Fibroblast of villous mesenchyme (primary cell): ENCODE results near the gene PSD2. TPM values are rescaled to one million over a fixed set of nuclear protein-coding genes. Genes with fewer than 3 reads are reported as not detected.

ENCODE experiments used
- DNase-seq: peaks from one replicate; pipeline ENCODE4 v3.0.0-alpha.2; 2010; ENCODE audit warnings: low read depth
- H3K4me3 ChIP-seq: 2 replicates; pipeline ENCODE4 v1.5.1; 2011; ENCODE audit warnings: low read depth, mild to moderate bottlenecking, low read length
- total RNA-seq: library from RNA; depleted of rRNA; stranded (reverse); fragments of >200 nt; gene quantifications from 2 replicates; pipeline ENCODE4 v1.2.3, GENCODE V29; 2012
- TF ChIP-seq, protein P1 (sequence below): IDR thresholded peaks from 2 replicates; pipeline ENCODE4 v1.5.1; 2012; ENCODE audit warnings: low read depth, mild to moderate bottlenecking, low read length; ENCODE audit not compliant: insufficient read depth

PSD2 gene
- total RNA-seq, 1 donor, result not detected

DNA sequence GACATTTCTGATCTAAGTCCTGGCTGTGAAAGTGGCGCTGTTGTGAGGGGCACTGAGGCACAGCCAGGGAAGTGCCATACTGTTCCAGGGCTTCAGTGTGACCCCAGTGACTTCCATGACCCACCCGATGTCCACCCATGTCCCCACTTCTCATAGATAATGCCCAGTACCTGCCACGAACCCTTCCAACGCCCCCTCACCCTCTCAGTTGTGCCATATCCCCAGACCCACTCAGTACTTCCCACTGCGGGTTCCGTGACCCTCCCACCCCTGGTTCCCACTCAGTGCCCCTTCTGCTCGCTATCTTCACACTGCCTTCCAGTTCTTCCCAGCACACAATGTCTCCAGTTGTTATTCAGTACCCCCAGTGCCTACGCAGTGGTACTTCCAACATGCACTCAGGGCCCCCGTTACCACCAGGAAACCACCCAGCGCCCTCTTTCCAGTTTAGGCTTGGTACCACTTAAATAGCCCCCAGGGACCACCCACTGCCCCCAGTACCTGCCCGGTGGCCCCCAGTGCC, 30.7 kb upstream of the PSD2 start:
- H3K4me3 ChIP-seq, result no peak overlapping the region
- TF ChIP-seq, protein P1, sequence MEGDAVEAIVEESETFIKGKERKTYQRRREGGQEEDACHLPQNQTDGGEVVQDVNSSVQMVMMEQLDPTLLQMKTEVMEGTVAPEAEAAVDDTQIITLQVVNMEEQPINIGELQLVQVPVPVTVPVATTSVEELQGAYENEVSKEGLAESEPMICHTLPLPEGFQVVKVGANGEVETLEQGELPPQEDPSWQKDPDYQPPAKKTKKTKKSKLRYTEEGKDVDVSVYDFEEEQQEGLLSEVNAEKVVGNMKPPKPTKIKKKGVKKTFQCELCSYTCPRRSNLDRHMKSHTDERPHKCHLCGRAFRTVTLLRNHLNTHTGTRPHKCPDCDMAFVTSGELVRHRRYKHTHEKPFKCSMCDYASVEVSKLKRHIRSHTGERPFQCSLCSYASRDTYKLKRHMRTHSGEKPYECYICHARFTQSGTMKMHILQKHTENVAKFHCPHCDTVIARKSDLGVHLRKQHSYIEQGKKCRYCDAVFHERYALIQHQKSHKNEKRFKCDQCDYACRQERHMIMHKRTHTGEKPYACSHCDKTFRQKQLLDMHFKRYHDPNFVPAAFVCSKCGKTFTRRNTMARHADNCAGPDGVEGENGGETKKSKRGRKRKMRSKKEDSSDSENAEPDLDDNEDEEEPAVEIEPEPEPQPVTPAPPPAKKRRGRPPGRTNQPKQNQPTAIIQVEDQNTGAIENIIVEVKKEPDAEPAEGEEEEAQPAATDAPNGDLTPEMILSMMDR, result no peak
- no peak for DNase-seq

DNA sequence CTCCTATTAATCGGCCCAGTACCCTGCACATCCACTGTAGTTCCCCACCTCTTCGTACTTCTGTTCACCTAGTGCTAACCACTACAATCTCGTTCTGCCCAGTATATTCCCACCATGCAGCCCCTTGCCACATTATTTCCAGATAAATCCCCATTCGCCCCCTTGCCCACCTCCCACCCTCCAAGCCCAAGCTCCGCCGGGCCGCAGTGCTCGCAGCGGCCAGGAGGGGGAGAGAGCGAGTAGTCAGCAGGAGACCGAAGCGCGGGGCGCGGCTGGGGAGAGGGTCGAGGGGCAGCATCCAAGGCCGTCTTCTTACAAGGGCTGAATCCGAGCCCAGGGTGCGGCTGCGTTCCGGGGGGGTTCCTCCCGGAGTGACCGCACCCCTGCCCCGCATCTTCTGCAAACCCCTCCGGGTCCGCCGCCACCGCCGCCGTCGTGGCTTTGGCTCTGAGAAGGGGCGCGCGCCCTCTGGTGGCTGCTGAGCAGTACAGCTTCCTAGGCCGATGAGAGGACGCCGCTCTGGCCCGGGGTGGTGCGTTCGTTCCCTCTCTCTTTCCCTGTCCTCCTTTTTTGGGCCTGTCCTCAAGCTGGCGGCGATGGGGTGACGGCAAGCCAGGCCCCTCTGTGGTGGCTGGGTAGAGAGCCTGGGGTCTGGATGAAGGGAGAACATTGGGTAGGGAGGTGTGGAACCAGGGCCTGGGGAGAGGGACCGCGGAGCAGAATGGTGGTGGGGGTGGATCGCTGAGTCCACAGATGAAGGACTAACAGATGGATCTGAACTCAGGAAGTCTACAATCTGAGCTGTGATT, 30.0 kb upstream of the PSD2 start:
- TF ChIP-seq, protein P1, result peak; percentile 85
- DNase-seq, result peak; percentile 76
- peak overlapping the region; percentile 69 for H3K4me3 ChIP-seq

DNA sequence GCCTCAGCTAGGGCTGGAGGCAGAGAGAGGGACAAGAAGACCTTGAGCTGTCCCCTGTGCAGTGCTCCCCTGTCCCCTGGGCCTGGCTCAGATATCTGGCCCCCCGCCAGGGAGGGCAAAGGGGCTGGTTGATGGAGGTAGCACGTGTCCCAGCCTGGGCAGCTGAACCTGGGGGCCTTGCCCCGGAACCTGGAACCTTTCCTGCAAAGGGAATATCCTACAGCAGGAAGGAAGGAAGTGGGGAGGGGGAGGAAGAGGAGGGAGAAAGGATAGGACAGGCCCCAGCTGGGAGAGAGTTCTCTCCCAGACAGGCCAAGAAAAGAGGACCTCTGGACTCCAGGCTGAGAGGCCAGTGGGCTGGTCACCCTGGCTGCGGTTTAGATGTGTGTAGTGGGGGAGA, 27.6 kb upstream of the PSD2 start:
- H3K4me3 ChIP-seq, result no peak overlapping the region
- TF ChIP-seq, protein P1, result no peak
- DNase-seq, result no peak

DNA sequence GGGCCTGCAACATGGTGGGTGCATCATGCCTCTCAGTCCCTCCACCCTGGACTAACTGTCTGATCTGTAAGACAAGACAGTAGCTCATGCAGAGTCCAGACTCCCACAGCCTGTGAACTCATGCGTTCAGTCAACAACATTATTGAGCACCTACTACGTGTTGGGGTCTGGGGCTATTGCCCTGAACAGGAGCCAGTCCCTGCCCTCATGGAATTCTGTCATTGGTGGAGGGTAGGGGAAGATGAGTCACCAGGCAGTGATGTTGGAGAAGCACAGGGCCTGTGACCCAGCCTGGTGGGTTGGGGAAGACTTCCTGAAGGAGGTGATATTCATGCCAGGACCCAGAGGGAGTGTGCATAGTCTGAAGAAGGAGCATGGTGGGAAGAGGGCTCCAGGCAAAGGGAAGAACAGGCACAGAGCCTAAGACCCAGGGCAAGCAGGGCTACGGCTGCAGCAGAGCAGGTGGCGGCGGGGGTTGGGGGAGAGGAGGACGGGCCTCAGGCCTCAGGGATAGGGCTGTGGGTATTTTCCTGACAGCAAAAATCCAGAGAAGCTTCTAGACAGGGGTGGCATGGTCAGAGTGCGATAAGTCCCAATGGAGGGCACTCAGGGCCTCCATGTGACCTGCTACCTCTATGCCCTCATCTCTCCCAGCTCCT, 26.7 kb upstream of the PSD2 start:
- TF ChIP-seq, protein P1, result no peak
- no peak overlapping the region for H3K4me3 ChIP-seq
- DNase-seq, result no peak

DNA sequence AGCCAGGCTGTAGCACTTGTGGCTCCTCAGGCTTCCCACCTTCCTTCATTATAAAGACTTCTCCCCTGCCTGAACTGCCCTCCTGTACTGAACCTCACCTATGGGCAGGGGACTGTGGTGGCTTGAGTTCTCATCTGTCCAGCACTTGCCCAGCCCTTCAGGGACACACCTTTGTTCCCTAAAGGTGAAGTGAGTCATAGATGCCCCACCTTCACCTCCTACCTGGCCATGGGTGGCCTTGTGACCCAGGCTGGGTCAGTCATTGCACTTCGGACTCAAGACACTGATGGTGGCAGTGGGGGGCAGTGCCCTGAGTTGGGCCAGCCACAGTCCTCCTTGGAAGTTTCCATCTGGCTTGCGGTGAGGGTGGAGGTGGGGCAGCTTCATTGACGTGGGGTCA, 26.1 kb upstream of the PSD2 start:
- no peak overlapping the region for H3K4me3 ChIP-seq
- DNase-seq, result no peak
- TF ChIP-seq, protein P1, result no peak

DNA sequence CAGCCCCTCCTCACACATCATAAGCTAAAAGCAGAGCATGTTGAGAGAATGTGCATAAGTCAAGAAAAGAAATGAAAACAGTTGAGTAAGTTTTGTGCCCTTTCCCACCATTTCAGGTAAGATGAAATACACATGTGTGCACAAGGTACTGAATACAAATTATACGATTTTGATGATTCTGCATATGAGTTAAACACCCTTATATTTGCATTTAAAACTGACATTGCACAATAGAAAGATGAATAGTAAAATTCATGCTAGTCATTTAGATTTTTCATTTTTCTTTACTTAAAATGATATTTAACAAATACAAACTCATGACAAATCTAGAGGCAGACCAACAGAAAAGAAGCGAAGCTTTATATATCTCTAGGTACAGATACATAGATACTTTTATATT, 24.9 kb upstream of the PSD2 start:
- DNase-seq, result no peak
- H3K4me3 ChIP-seq, result no peak overlapping the region
- TF ChIP-seq, protein P1, result no peak
